KMS-11 (cell line): ENCODE measurements around the gene TMEM209.

ENCODE experiments used
- H2AFZ ChIP-seq: fragments of 200-600 bp; sonication (generic); 2 replicates; pipeline ENCODE4 v1.6.1; 2016; ENCODE audit warnings: antibody characterized with exemption, mixed run types, low read depth
- H3K27ac ChIP-seq: fragments of 200-600 bp; sonication (generic); 2 replicates; pipeline ENCODE4 v1.6.1; 2016; ENCODE audit warnings: mild to moderate bottlenecking, mixed run types
- H3K27me3 ChIP-seq: fragments of 200-600 bp; sonication (generic); 2 replicates; pipeline ENCODE4 v1.6.1; 2017; ENCODE audit warnings: mild to moderate bottlenecking, low read depth, mixed run types, moderate library complexity; ENCODE audit not compliant: insufficient read depth
- H3K36me3 ChIP-seq: fragments of 200-600 bp; sonication (generic); 2 replicates; pipeline ENCODE4 v1.6.1; 2017; ENCODE audit warnings: mild to moderate bottlenecking, mixed run types; ENCODE audit not compliant: insufficient read depth
- H3K4me1 ChIP-seq: fragments of 200-600 bp; sonication (generic); 2 replicates; pipeline ENCODE4 v1.6.1; 2016; ENCODE audit warnings: mild to moderate bottlenecking, low read depth, mixed run types; ENCODE audit not compliant: poor library complexity, severe bottlenecking
- H3K4me2 ChIP-seq: fragments of 200-600 bp; sonication (generic); 2 replicates; pipeline ENCODE4 v1.7.0; 2016; ENCODE audit warnings: mild to moderate bottlenecking, mixed run types
- H3K4me3 ChIP-seq: fragments of 200-600 bp; sonication (generic); IDR thresholded peaks from 2 replicates; pipeline ENCODE4 v1.6.1; 2017; ENCODE audit warnings: low read depth, low read length, mixed read lengths; ENCODE audit not compliant: insufficient read depth
- H3K79me2 ChIP-seq: fragments of 200-600 bp; sonication (generic); 2 replicates; pipeline ENCODE4 v1.6.1; 2016; ENCODE audit warnings: low read depth, mixed run types; ENCODE audit not compliant: insufficient read depth
- H3K9ac ChIP-seq: fragments of 200-600 bp; sonication (generic); 2 replicates; pipeline ENCODE4 v1.6.1; 2016; ENCODE audit warnings: mild to moderate bottlenecking, mixed run types
- H4K20me1 ChIP-seq: fragments of 200-600 bp; sonication (generic); 2 replicates; pipeline ENCODE4 v1.6.1; 2016; ENCODE audit warnings: mild to moderate bottlenecking, mixed run types; ENCODE audit not compliant: insufficient read depth
- TF ChIP-seq, protein P1 (sequence below): fragments of 200-600 bp; sonication (generic); conservative IDR thresholded peaks from 2 replicates; pipeline ENCODE4 v1.6.1; 2017; ENCODE audit warnings: low read depth, mild to moderate bottlenecking, antibody characterized with exemption, low read length, moderate library complexity, mixed read lengths

The TMEM209 gene

DNA sequence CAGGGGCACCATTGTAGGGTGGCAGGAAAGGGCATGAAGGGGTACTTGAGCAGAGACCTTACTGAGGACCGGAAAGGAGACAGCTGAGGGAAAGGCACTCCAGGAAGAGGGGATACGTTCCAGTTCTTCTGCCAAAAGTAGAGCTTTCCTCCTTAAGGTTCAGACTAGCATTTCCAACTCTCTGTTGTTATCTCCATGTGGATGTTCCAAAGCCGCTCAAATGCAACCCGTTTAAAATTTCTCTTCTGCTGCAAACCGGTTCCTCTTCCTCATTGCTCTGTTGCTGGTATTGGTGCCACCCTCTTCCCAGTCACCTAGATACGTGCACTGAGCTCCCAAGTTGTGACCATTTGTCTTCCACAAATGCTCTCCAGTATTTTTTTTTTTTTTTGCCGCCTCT is 47.5 kb downstream of the TMEM209 start:
- Histone ChIP-seq H4K20me1 (no peaks in the 10 kb centered on the region), H2AFZ (no peak overlapping the region), H3K27ac (no peak overlapping the region), H3K9ac (no peak overlapping the region), H3K27me3 (no peaks in the 10 kb centered on the region), H3K79me2 (no peaks in the 10 kb centered on the region), H3K4me2 (no peak overlapping the region), H3K4me1 (no peaks in the 10 kb centered on the region), H3K4me3 (no peak overlapping the region), H3K36me3 (no peaks in the 10 kb centered on the region)
- TF ChIP-seq, protein P1, sequence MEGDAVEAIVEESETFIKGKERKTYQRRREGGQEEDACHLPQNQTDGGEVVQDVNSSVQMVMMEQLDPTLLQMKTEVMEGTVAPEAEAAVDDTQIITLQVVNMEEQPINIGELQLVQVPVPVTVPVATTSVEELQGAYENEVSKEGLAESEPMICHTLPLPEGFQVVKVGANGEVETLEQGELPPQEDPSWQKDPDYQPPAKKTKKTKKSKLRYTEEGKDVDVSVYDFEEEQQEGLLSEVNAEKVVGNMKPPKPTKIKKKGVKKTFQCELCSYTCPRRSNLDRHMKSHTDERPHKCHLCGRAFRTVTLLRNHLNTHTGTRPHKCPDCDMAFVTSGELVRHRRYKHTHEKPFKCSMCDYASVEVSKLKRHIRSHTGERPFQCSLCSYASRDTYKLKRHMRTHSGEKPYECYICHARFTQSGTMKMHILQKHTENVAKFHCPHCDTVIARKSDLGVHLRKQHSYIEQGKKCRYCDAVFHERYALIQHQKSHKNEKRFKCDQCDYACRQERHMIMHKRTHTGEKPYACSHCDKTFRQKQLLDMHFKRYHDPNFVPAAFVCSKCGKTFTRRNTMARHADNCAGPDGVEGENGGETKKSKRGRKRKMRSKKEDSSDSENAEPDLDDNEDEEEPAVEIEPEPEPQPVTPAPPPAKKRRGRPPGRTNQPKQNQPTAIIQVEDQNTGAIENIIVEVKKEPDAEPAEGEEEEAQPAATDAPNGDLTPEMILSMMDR = no peak

- no peak overlapping the region for H3K4me2 ChIP-seq
- no peak overlapping the region for H2AFZ ChIP-seq
- H3K36me3 ChIP-seq = no peaks in the 10 kb centered on the region
- H3K27me3 ChIP-seq = no peaks in the 10 kb centered on the region
- H3K9ac ChIP-seq = no peak overlapping the region
- H3K4me1 ChIP-seq = no peaks in the 10 kb centered on the region
- TF ChIP-seq, protein P1 = no peak
- no peak overlapping the region for H3K4me3 ChIP-seq
- H3K79me2 ChIP-seq = no peaks in the 10 kb centered on the region
- no peak overlapping the region for H3K27ac ChIP-seq
- H4K20me1 ChIP-seq = no peaks in the 10 kb centered on the region
These were observed 49.1 kb downstream of the TMEM209 start for GRCh38 chr7:130156140-130156539.

DNA sequence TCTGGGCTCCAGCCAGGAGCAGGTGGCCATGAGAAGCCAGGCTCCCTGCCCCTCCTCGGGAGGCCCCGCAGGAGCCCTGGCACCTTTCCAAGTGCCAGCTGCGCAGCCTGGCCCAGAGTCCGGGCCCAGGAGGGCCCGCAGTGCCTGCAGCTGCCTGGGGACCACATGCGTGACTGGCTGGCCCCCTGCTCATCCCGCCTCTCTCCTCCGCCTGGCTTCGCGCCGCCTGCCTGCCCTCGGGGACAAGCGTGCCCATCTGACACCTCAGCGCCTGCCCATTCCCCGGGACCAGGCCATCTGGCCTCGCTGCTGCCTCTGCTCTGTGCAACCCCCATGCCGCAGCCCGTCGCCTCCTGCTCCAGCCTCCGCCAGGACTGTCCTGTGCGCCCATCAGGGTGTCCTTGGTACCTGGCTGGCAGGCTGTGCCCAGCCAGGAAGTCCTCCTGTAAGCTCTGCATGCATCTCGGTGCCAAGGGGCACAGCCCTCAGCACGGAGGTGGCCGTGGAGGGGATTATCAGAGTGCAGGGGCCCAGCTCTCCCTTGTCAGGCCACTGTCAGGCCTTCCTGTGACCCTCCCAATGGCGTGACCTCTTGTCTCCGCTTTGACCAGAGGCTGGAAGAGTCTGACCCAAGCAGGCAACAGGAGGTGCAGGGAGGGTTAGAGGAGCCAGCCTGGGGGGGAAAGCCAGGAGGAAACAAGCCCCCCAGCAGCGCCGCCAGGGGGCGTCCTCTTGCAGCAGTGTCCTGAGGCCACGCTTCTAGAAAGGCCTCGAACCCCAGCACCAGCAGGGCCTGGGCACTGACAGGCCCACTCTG is 50.5 kb downstream of the TMEM209 start:
- Histone ChIP-seq H3K4me2 (no peak overlapping the region), H3K36me3 (no peaks in the 10 kb centered on the region), H3K4me1 (no peaks in the 10 kb centered on the region), H3K9ac (no peak overlapping the region), H3K4me3 (no peak overlapping the region), H3K27ac (no peak overlapping the region), H3K79me2 (no peaks in the 10 kb centered on the region), H2AFZ (no peak overlapping the region), H3K27me3 (no peaks in the 10 kb centered on the region), H4K20me1 (no peaks in the 10 kb centered on the region)
- TF ChIP-seq, protein P1 = peak; percentile 28; the same call in 1 of the 2 replicates

GRCh38 chr7:130154131-130154500 is 51.1 kb downstream of the TMEM209 start:
- no peaks in the 10 kb centered on the region for H3K79me2 ChIP-seq
- H3K4me2 ChIP-seq = no peak overlapping the region
- no peaks in the 10 kb centered on the region for H4K20me1 ChIP-seq
- no peak overlapping the region for H3K4me3 ChIP-seq
- no peaks in the 10 kb centered on the region for H3K4me1 ChIP-seq
- TF ChIP-seq, protein P1 = no peak
- no peak overlapping the region for H3K27ac ChIP-seq
- H2AFZ ChIP-seq = no peak overlapping the region
- H3K27me3 ChIP-seq = no peaks in the 10 kb centered on the region
- no peaks in the 10 kb centered on the region for H3K36me3 ChIP-seq
- no peak overlapping the region for H3K9ac ChIP-seq
